AG04450 (cell line): ENCODE results near the gene SHB. TPM values are rescaled to one million over a fixed set of nuclear protein-coding genes. Genes with fewer than 3 reads are reported as not detected.

ENCODE experiments used
- CTCF ChIA-PET: fragments of 300-600, 350-600 bp; formaldehyde crosslinking; extraction: SDS; loops from one replicate; lab custom pipeline; 2022; ENCODE audit warnings: antibody characterized with exemption, inconsistent platforms; lab: Charles Lee
- POLR2A ChIA-PET: fragments of 350-600 bp; formaldehyde crosslinking; extraction: SDS; loops from one replicate; lab custom pipeline; 2021; ENCODE audit warnings: antibody characterized with exemption, inconsistent platforms; lab: Yijun Ruan, JAX
- DNase-seq: peaks from one replicate; pipeline ENCODE4 v3.0.0-alpha.2; 2011; ENCODE audit warnings: low read depth, low spot score
- H3K27ac ChIP-seq: one replicate; pipeline ENCODE4 v1.5.1; 2012; ENCODE audit warnings: low read depth, low read length, control low read depth
- H3K27me3 ChIP-seq: one replicate; pipeline ENCODE4 v1.6.0; 2012; ENCODE audit warnings: low read length; ENCODE audit not compliant: control insufficient read depth, insufficient read depth
- H3K4me3 ChIP-seq: 2 replicates; pipeline ENCODE4 v1.5.1; 2011; ENCODE audit warnings: mild to moderate bottlenecking, low read depth, low read length, control low read depth
- H3K9me3 ChIP-seq: 2 replicates; pipeline ENCODE4 v1.5.1; 2012; ENCODE audit warnings: low read length; ENCODE audit not compliant: control insufficient read depth, insufficient read depth
- CTCF ChIP-seq: IDR thresholded peaks from 2 replicates; pipeline ENCODE4 v1.5.1; 2011; ENCODE audit warnings: low read depth, low read length, control low read depth, inconsistent platforms
- polyA plus RNA-seq: library from polyadenylated mRNA; depleted of rRNA; stranded (reverse); fragments of >200 nt; gene quantifications from 2 replicates; pipeline ENCODE4 v1.2.3, GENCODE V29; 2011

SHB gene
- polyA plus RNA-seq, 1 experiment, result 16.7 TPM

- DNase-seq, result no peak
- TF ChIP-seq CTCF, result no peak
- Histone ChIP-seq H3K4me3 (no peak overlapping the region), H3K27me3 (no peaks in the 10 kb centered on the region), H3K27ac (no peak overlapping the region), H3K9me3 (no peaks in the 10 kb centered on the region)
- CTCF ChIA-PET, result interaction anchor here (0.5 to 0.6 kb wide), 3 partner anchors 21 to 470 kb away, joined by 3 to 5 read pairs (median 4); no protein-coding TSS in a partner anchor
- POLR2A ChIA-PET, result no interaction called here
Measured at GRCh38 chr9:37951671-37952449, 117.2 kb downstream of the SHB start.

- CTCF ChIA-PET, result interaction anchor here (0.8 to 1.2 kb wide), 2 partner anchors 39 to 66 kb away, joined by 4 to 7 read pairs; no protein-coding TSS in a partner anchor
- Histone ChIP-seq H3K4me3 (no peak overlapping the region), H3K9me3 (no peaks in the 10 kb centered on the region), H3K27ac (no peak overlapping the region), H3K27me3 (no peaks in the 10 kb centered on the region)
- POLR2A ChIA-PET, result no interaction called here
- TF ChIP-seq CTCF, result no peak
- no peak for DNase-seq
Measured at GRCh38 chr9:37950561-37950960, 118.5 kb downstream of the SHB start.

GRCh38 chr9:37949576-37949975 lies 119.5 kb downstream of the SHB start:
- no peak overlapping the region for H3K4me3 ChIP-seq
- no peaks in the 10 kb centered on the region for H3K9me3 ChIP-seq
- CTCF ChIA-PET, result interaction anchor here (0.6 to 1.2 kb wide), 4 partner anchors 36 to 188 kb away, joined by 3 to 7 read pairs (median 4); partner anchors contain the start of gene SHB
- no peak overlapping the region for H3K27ac ChIP-seq
- H3K27me3 ChIP-seq, result no peaks in the 10 kb centered on the region
- DNase-seq, result no peak
- POLR2A ChIA-PET, result interaction anchor here (0.7 kb wide), 1 partner anchor 51 kb away, joined by 6 read pairs; no protein-coding TSS in a partner anchor
- TF ChIP-seq CTCF, result no peak

GRCh38 chr9:37948417-37948980 lies 120.5 kb downstream of the SHB start:
- POLR2A ChIA-PET, result interaction anchor here (0.7 kb wide), 1 partner anchor 67 kb away, joined by 3 read pairs; no protein-coding TSS in a partner anchor
- no peak for TF ChIP-seq CTCF
- Histone ChIP-seq H3K4me3 (no peak overlapping the region), H3K27ac (no peak overlapping the region), H3K9me3 (no peaks in the 10 kb centered on the region), H3K27me3 (no peaks in the 10 kb centered on the region)
- CTCF ChIA-PET, result no interaction called here
- no peak for DNase-seq

- no peak for DNase-seq
- CTCF ChIA-PET, result no interaction called here
Measured at GRCh38 chr9:37947977-37948376, 121.0 kb downstream of the SHB start.

More at GRCh38 chr9:37947977-37948376, 121.0 kb downstream of the SHB start:
- POLR2A ChIA-PET, result no interaction called here
- H3K9me3 ChIP-seq, result no peaks in the 10 kb centered on the region
- no peak for TF ChIP-seq CTCF
- no peak overlapping the region for H3K4me3 ChIP-seq
- H3K27ac ChIP-seq, result no peak overlapping the region
- H3K27me3 ChIP-seq, result no peaks in the 10 kb centered on the region
